H9 (cell line): ENCODE results near the gene ACYP2. TPM values are rescaled to one million over a fixed set of nuclear protein-coding genes. Genes with fewer than 3 reads are reported as not detected.
A peak's percentile ranks its signal among the peaks of the same experiment; 100 is the strongest.

Experiments used
- DNase-seq: peaks from one replicate; pipeline ENCODE4 v3.0.0-alpha.2; 2017
- H2AFZ ChIP-seq: one replicate; pipeline ENCODE4 v1.6.1; 2013; ENCODE audit warnings: mild to moderate bottlenecking, low read length, control low read depth, moderate library complexity
- H2AK5ac ChIP-seq: 2 replicates; pipeline ENCODE4 v1.6.1; 2013; ENCODE audit warnings: low read length, control low read depth, mixed read lengths; ENCODE audit not compliant: insufficient read length
- H2BK120ac ChIP-seq: one replicate; pipeline ENCODE4 v1.6.1; 2013; ENCODE audit warnings: low read depth, mild to moderate bottlenecking, low read length, control low read depth, inconsistent platforms; ENCODE audit not compliant: poor library complexity, severe bottlenecking
- H2BK12ac ChIP-seq: 2 replicates; pipeline ENCODE4 v1.6.1; 2013; ENCODE audit warnings: low read length, control low read depth, mixed read lengths, low read depth; ENCODE audit not compliant: insufficient read length
- H2BK15ac ChIP-seq: 2 replicates; pipeline ENCODE4 v1.6.1; 2013; ENCODE audit warnings: low read depth, low read length, control low read depth
- H2BK20ac ChIP-seq: one replicate; pipeline ENCODE4 v1.6.1; 2013; ENCODE audit warnings: low read depth, mild to moderate bottlenecking, low read length, control low read depth, inconsistent platforms; ENCODE audit not compliant: poor library complexity, severe bottlenecking
- H2BK5ac ChIP-seq: 2 replicates; pipeline ENCODE4 v1.6.1; 2013; ENCODE audit warnings: low read length, control low read depth, mixed read lengths; ENCODE audit not compliant: insufficient read length
- H3K14ac ChIP-seq: 2 replicates; pipeline ENCODE4 v1.6.1; 2013; ENCODE audit warnings: low read length, control low read depth; ENCODE audit not compliant: insufficient read depth
- H3K18ac ChIP-seq: 2 replicates; pipeline ENCODE4 v1.6.1; 2013; ENCODE audit warnings: low read depth, mild to moderate bottlenecking, mixed read lengths, low read length, control low read depth; ENCODE audit not compliant: insufficient read length
- H3K23ac ChIP-seq: 2 replicates; pipeline ENCODE4 v1.6.1; 2013; ENCODE audit warnings: low read length, control low read depth, mixed read lengths, low read depth; ENCODE audit not compliant: insufficient read length
- H3K23me2 ChIP-seq: 2 replicates; pipeline ENCODE4 v1.6.1; 2013; ENCODE audit warnings: low read depth, mild to moderate bottlenecking, mixed read lengths, low read length, control low read depth; ENCODE audit not compliant: insufficient read length, poor library complexity, severe bottlenecking
- H3K27ac ChIP-seq: 2 replicates; pipeline ENCODE4 v1.5.1; 2013; ENCODE audit warnings: low read length, control low read depth, mixed read lengths, low read depth; ENCODE audit not compliant: insufficient read length
- H3K27me3 ChIP-seq: 2 replicates; pipeline ENCODE4 v1.6.1; 2013; ENCODE audit warnings: low read length, control low read depth, inconsistent platforms; ENCODE audit not compliant: insufficient read depth
- H3K4ac ChIP-seq: 2 replicates; pipeline ENCODE4 v1.6.1; 2013; ENCODE audit warnings: low read depth, mild to moderate bottlenecking, control low read depth, inconsistent platforms, low read length, moderate library complexity
- H3K4me1 ChIP-seq: 2 replicates; pipeline ENCODE4 v1.6.1; 2013; ENCODE audit warnings: low read length, control low read depth, inconsistent platforms; ENCODE audit not compliant: insufficient read depth
- H3K4me2 ChIP-seq: 2 replicates; pipeline ENCODE4 v1.6.1; 2013; ENCODE audit warnings: low read length, control low read depth, mixed read lengths; ENCODE audit not compliant: insufficient read length, insufficient read depth
- H3K56ac ChIP-seq: 2 replicates; pipeline ENCODE4 v1.6.1; 2013; ENCODE audit warnings: low read depth, mild to moderate bottlenecking, mixed read lengths, low read length, control low read depth; ENCODE audit not compliant: insufficient read length
- H3K79me1 ChIP-seq: 2 replicates; pipeline ENCODE4 v1.6.1; 2013; ENCODE audit warnings: low read depth, mild to moderate bottlenecking, moderate library complexity, low read length, control low read depth, inconsistent platforms; ENCODE audit not compliant: insufficient read depth, poor library complexity, severe bottlenecking
- H3K79me2 ChIP-seq: 2 replicates; pipeline ENCODE4 v1.6.1; 2013; ENCODE audit warnings: low read length, control low read depth, inconsistent platforms; ENCODE audit not compliant: insufficient read depth
- H3K9ac ChIP-seq: 2 replicates; pipeline ENCODE4 v1.6.1; 2013; ENCODE audit warnings: low read length, control low read depth, mixed read lengths; ENCODE audit not compliant: insufficient read length; ENCODE audit errors: extremely low read depth
- H3K9me3 ChIP-seq: one replicate; pipeline ENCODE4 v1.6.1; 2013; ENCODE audit warnings: low read depth, low read length, inconsistent platforms; ENCODE audit not compliant: control insufficient read depth
- H3T11ph ChIP-seq: one replicate; pipeline ENCODE4 v1.6.1; 2013; ENCODE audit warnings: mild to moderate bottlenecking, low read length, control low read depth, inconsistent platforms
- H4K20me1 ChIP-seq: one replicate; pipeline ENCODE4 v1.6.1; 2013; ENCODE audit not compliant: control insufficient read depth, insufficient read length, insufficient read depth
- H4K5ac ChIP-seq: 2 replicates; pipeline ENCODE4 v1.6.1; 2013; ENCODE audit warnings: low read depth, mild to moderate bottlenecking, mixed read lengths, low read length, control low read depth; ENCODE audit not compliant: insufficient read length
- H4K8ac ChIP-seq: replicated peaks from 2 replicates; pipeline ENCODE4 v1.6.1; 2013; ENCODE audit warnings: low read length, control low read depth, mixed read lengths, low read depth; ENCODE audit not compliant: insufficient read length
- H4K91ac ChIP-seq: 2 replicates; pipeline ENCODE4 v1.6.1; 2013; ENCODE audit warnings: low read depth, mild to moderate bottlenecking, moderate library complexity, mixed read lengths, low read length, control low read depth; ENCODE audit not compliant: insufficient read length
- H3K27ac Mint-ChIP-seq, 3 experiments: 2 replicates in 2 of 3; 3 replicates in 1 of 3; pipeline ENCODE4 v1.8.0; 2020 to 2021; ENCODE audit warnings: mixed read lengths in 3 of 3, mild to moderate bottlenecking in 1 of 3, moderate library complexity in 1 of 3
- H3K27me3 Mint-ChIP-seq: 2 replicates; pipeline ENCODE4 v1.8.0; 2021; ENCODE audit warnings: low read depth, mild to moderate bottlenecking, moderate library complexity, mixed read lengths
- H3K36me3 Mint-ChIP-seq, 3 experiments: 2 replicates in 2 of 3; 3 replicates in 1 of 3; pipeline ENCODE4 v1.8.0; 2020 to 2021; ENCODE audit warnings: low read depth in 3 of 3, mixed read lengths in 3 of 3; ENCODE audit not compliant: insufficient read depth in 1 of 3
- H3K4me1 Mint-ChIP-seq, 2 experiments: 2 replicates each; pipeline ENCODE4 v1.8.0; 2020; ENCODE audit warnings: mixed read lengths in 2 of 2
- H3K4me3 Mint-ChIP-seq, 2 experiments: 2 replicates in 1 of 2; 3 replicates in 1 of 2; pipeline ENCODE4 v1.8.0; 2020 to 2021; ENCODE audit warnings: mild to moderate bottlenecking in 2 of 2, mixed read lengths in 2 of 2, moderate library complexity in 1 of 2
- H3K9me3 Mint-ChIP-seq, 2 experiments: 2 replicates in 1 of 2; 3 replicates in 1 of 2; pipeline ENCODE4 v1.8.0; 2020; ENCODE audit warnings: mild to moderate bottlenecking in 2 of 2, mixed read lengths in 2 of 2, moderate library complexity in 1 of 2
- CTCF ChIP-seq: fragments of 200-600 bp; sonication (generic); conservative IDR thresholded peaks from 3 replicates; pipeline ENCODE4 v1.8.0; 2021; ENCODE audit warnings: antibody characterized with exemption, mild to moderate bottlenecking
- WGBS: extraction: QIAGEN DNeasy Blood & Tissue Kit; methylation state at CpG from one replicate; pipeline ENCODE4 v1.1.7; 2013; ENCODE audit warnings: missing lambda C conversion rate, low lambda C conversion rate, mixed read lengths; ENCODE audit not compliant: insufficient read length; ENCODE audit errors: extremely low coverage; 5-methylcytosine and 5-hydroxymethylcytosine counted together
- total RNA-seq: library from RNA; stranded (reverse); gene quantifications from 2 replicates; pipeline ENCODE4 v1.2.1, GENCODE V29; 2021

The ACYP2 gene
- total RNA-seq, 1 experiment from 2014 or later = 3.2 TPM

GRCh38 chr2:54206596-54206995 is 91.2 kb downstream of the ACYP2 start:
- Histone ChIP-seq H3K79me2 (no peaks in the 10 kb centered on the region), H3K23ac (no peak overlapping the region), H3K18ac (no peak overlapping the region), H3K56ac (no peak overlapping the region), H3K4ac (no peak overlapping the region), H3K27me3 (no peaks in the 10 kb centered on the region), H3K14ac (no peak overlapping the region), H3K4me1 (no peaks in the 10 kb centered on the region; the same call in 1 of the 2 replicates), H4K91ac (no peak overlapping the region), H3K79me1 (no peaks in the 10 kb centered on the region), H2BK12ac (no peak overlapping the region), H3T11ph (no peak overlapping the region), H2BK120ac (no peak overlapping the region), H2AK5ac (no peak overlapping the region), H2AFZ (no peak overlapping the region), H3K9me3 (no peaks in the 10 kb centered on the region), H3K9ac (no peak overlapping the region), H3K27ac (no peak overlapping the region), H4K8ac (no peak overlapping the region), H3K23me2 (no peaks in the 10 kb centered on the region), H3K4me2 (no peak overlapping the region), H4K5ac (no peak overlapping the region), H2BK5ac (no peak overlapping the region), H2BK20ac (no peak overlapping the region), H4K20me1 (no peaks in the 10 kb centered on the region), H2BK15ac (no peak overlapping the region)
- peak; percentile 62 for TF ChIP-seq CTCF
- H3K36me3 Mint-ChIP-seq = no peaks in the 10 kb centered on the region
- DNase-seq = no peak
- H3K4me3 Mint-ChIP-seq = no peak overlapping the region
- H3K27ac Mint-ChIP-seq = no peak overlapping the region
- no CpG with 5 or more reads among the region's 2 CpGs for WGBS
- peaks cover 3 to 4% of the 10 kb centered on the region in 2 experiments; a peak in 1 of 4 replicates for H3K4me1 Mint-ChIP-seq
- H3K27me3 Mint-ChIP-seq = no peaks in the 10 kb centered on the region
- no peaks in the 10 kb centered on the region for H3K9me3 Mint-ChIP-seq
